SK-N-SH treated with all-trans-retinoic acid at 6 μM for 48 hours (cell line): Measurements from ENCODE around the gene AGAP3.

Source experiments
- ARNTL ChIP-seq: fragments of 450-650 bp; formaldehyde crosslinking; IDR thresholded peaks from 2 replicates; pipeline ENCODE4 v1.5.0; 2020; ENCODE audit warnings: low read depth, mild to moderate bottlenecking, moderate library complexity, borderline replicate concordance
- BACH2 ChIP-seq: fragments of 250-450 bp; sonication (Bioruptor Pico); IDR thresholded peaks from 2 replicates; pipeline ENCODE4 v1.9.0; 2021; ENCODE audit warnings: mild to moderate bottlenecking, borderline replicate concordance
- CREB5 ChIP-seq: fragments of 250-450 bp; sonication (Bioruptor Pico); IDR thresholded peaks from 2 replicates; pipeline ENCODE4 v1.5.1; 2020; ENCODE audit warnings: low read depth, mild to moderate bottlenecking, moderate library complexity
- CSDC2 ChIP-seq: fragments of 250-450 bp; sonication (Bioruptor Pico); IDR thresholded peaks from 2 replicates; pipeline ENCODE4 v1.5.0; 2020; ENCODE audit warnings: mild to moderate bottlenecking, moderate library complexity
- ESRRG ChIP-seq: fragments of 250-450 bp; sonication (Bioruptor Pico); IDR thresholded peaks from 2 replicates; pipeline ENCODE4 v1.6.1; 2021; ENCODE audit warnings: mild to moderate bottlenecking
- RARB ChIP-seq: fragments of 250-450 bp; sonication (Bioruptor Pico); IDR thresholded peaks from 2 replicates; pipeline ENCODE4 v1.8.0; 2021; ENCODE audit warnings: mild to moderate bottlenecking, moderate library complexity
- TCF4 ChIP-seq: fragments of 250-450 bp; sonication (Bioruptor Pico); IDR thresholded peaks from 2 replicates; pipeline ENCODE4 v1.8.0; 2021; ENCODE audit warnings: mild to moderate bottlenecking, moderate library complexity, borderline replicate concordance
- TOX ChIP-seq: fragments of 250-450 bp; sonication (Bioruptor Pico); IDR thresholded peaks from 2 replicates; pipeline ENCODE4 v1.8.0; 2021; ENCODE audit warnings: mild to moderate bottlenecking, moderate library complexity, borderline replicate concordance
- ZC3H10 ChIP-seq: fragments of 250-450 bp; sonication (Bioruptor Pico); IDR thresholded peaks from 2 replicates; pipeline ENCODE4 v1.5.1; 2021; ENCODE audit warnings: mild to moderate bottlenecking, moderate library complexity
- ZFP30 ChIP-seq: fragments of 450-650 bp; formaldehyde crosslinking; IDR thresholded peaks from 2 replicates; pipeline ENCODE4 v1.5.0; 2022; ENCODE audit warnings: mild to moderate bottlenecking, moderate library complexity
- ZNF565 ChIP-seq: fragments of 450-650 bp; formaldehyde crosslinking; conservative IDR thresholded peaks from 2 replicates; pipeline ENCODE4 v1.5.0; 2020; ENCODE audit warnings: low read depth, mild to moderate bottlenecking, moderate library complexity
- ZNF8 ChIP-seq: fragments of 450-650 bp; formaldehyde crosslinking; IDR thresholded peaks from 2 replicates; pipeline ENCODE4 v1.5.0; 2020; ENCODE audit warnings: mild to moderate bottlenecking, moderate library complexity
- TF ChIP-seq, protein P1 (sequence below): fragments of 250-450 bp; sonication (Bioruptor Pico); IDR thresholded peaks from 2 replicates; pipeline ENCODE4 v1.8.0; 2020; ENCODE audit warnings: mild to moderate bottlenecking, moderate library complexity, borderline replicate concordance

DNA sequence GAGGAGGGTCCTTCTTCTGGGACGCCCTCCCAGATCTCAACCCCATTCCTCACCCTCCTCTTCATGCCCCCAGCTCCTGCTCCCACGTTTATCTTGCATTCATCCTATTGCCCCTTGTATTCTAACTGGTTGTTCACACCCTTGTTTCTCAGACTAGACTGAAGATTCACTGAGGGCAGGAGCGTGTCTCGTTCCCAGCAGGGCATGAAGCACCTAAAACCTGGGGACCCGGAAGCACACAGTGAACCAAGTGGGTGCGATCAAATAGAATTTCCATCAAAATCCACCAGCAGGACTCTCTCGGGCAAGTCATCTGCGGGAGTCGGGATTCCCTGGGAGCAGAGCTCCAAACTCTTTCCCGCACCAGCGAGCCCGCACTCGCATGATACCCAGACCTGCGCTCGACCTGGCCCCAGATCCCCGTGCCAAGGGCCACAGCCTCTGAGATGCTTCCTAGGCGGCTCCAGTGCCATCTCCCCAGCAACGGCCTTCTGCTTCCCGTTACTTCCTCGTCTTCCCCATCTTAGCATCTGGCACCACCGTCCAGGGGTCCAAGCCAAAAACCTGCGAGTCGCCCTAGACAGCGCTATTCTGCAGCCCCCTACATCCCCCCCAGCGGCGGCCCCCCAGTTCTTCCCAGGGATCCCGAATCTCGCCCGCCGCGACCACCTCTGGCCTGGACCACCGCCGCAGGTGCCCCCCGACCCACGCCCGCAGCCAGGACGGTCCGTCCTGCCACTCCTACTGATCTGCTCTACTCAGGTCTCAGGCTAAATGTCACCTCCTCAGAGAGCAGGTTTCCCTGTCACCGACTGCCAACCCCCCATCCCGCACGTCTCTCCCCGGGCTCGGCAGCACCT lies 87.3 kb downstream of the AGAP3 start:
- TF ChIP-seq ZNF8 (CRISPR knock-in tag) (no peak), ESRRG (CRISPR knock-in tag) (no peak), CREB5 (no peak), ARNTL (no peak), ZNF565 (CRISPR knock-in tag) (no peak), ZFP30 (CRISPR knock-in tag) (no peak), TOX (CRISPR knock-in tag) (no peak), BACH2 (no peak), TCF4 (CRISPR knock-in tag) (no peak), ZC3H10 (CRISPR knock-in tag) (no peak), RARB (CRISPR knock-in tag) (no peak), CSDC2 (no peak)
- TF ChIP-seq, protein P1, sequence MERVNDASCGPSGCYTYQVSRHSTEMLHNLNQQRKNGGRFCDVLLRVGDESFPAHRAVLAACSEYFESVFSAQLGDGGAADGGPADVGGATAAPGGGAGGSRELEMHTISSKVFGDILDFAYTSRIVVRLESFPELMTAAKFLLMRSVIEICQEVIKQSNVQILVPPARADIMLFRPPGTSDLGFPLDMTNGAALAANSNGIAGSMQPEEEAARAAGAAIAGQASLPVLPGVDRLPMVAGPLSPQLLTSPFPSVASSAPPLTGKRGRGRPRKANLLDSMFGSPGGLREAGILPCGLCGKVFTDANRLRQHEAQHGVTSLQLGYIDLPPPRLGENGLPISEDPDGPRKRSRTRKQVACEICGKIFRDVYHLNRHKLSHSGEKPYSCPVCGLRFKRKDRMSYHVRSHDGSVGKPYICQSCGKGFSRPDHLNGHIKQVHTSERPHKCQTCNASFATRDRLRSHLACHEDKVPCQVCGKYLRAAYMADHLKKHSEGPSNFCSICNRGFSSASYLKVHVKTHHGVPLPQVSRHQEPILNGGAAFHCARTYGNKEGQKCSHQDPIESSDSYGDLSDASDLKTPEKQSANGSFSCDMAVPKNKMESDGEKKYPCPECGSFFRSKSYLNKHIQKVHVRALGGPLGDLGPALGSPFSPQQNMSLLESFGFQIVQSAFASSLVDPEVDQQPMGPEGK (CRISPR knock-in tag) = no peak
